Mucosa of descending colon (tissue), 3 donors: ENCODE data around the gene PTCD2. TPM values are rescaled to one million over a fixed set of nuclear protein-coding genes. Genes with fewer than 3 reads are reported as not detected.
A peak's percentile ranks its signal among the peaks of the same experiment; 100 is the strongest.

Experiments
- ATAC-seq: fragments of 200-7000 bp; cut with Tn5 transposase; one replicate; pipeline ENCODE4 v1.9.1; 2020; ENCODE audit warnings: mild to moderate bottlenecking, moderate library complexity
- DNase-seq, 3 donors: peaks; one replicate each; pipeline ENCODE4 v3.0.0-alpha.2; 2020
- H3K36me3 ChIP-seq: fragments of 200-600 bp; one replicate; pipeline ENCODE4 v1.8.0; 2021; ENCODE audit warnings: low read depth, mild to moderate bottlenecking
- H3K4me1 ChIP-seq: fragments of 200-600 bp; one replicate; pipeline ENCODE4 v1.8.0; 2021; ENCODE audit warnings: low read depth, mild to moderate bottlenecking
- H3K4me3 ChIP-seq: fragments of 200-600 bp; one replicate; pipeline ENCODE4 v1.8.0; 2021; ENCODE audit warnings: mild to moderate bottlenecking
- H3K9me3 ChIP-seq: fragments of 200-600 bp; one replicate; pipeline ENCODE4 v1.8.0; 2021; ENCODE audit warnings: mild to moderate bottlenecking
- intact Hi-C, 2 donors: fragments of 100-400 bp; cut with DNase I in 1 of 2; cut with micrococcal nuclease in 1 of 2; formaldehyde crosslinking; loops; one replicate each; pipeline versions ENCODE4 v1.11.0 to v1.11.1; 2022; cut with DNase I, micrococcal nuclease
- total RNA-seq, 3 donors: library from RNA; stranded (reverse); fragmentation: NEBNext Ultra II Directional in 2 of 3; extraction: Animal tissue kit (Norgen Biotek cat#: 25700) in 2 of 3; gene quantifications; one replicate each; pipeline versions ENCODE4 v1.2.1 to v1.2.4, GENCODE V29; 2021 to 2023
- TF ChIP-seq, protein P1 (sequence below): fragments of 200-600 bp; IDR thresholded peaks from one replicate; pipeline ENCODE4 v1.8.0; 2022; ENCODE audit warnings: antibody characterized with exemption, mild to moderate bottlenecking
- donor health status: DM: no; HTN: no; CAD: no; lungs with moderate emphysema.
- donor health status: DM: no; HTN: no; CAD: no.
- donor health status: DM: no; HTN: yes; CAD: no.

The PTCD2 gene
- total RNA-seq, 3 donors from 2014 or later = 4.7 to 6.3 (median 5.2) TPM

DNA sequence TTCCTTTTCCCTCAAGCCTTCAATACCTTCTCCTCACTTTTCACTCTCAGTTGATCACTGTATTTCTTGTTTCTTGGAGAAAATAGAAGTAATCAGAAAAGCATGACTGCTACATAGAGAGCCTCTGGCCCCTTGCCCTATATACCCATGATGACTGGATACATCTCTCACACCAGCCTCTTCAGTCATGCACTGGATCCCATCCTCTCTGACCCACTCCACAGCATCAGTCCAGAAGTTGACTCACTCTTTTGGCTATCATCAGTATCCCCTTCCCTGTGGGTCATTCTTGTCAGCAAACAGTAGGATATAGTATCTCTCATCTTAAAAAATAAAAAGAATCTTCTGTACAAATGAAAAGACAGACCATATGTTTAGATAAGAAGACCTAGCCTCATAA is 32.9 kb downstream of the PTCD2 start:
- H3K36me3 ChIP-seq = no peaks in the 10 kb centered on the region
- no peak for ATAC-seq

GRCh38 chr5:72355706-72356299 is 35.6 kb downstream of the PTCD2 start:
- TF ChIP-seq, protein P1, sequence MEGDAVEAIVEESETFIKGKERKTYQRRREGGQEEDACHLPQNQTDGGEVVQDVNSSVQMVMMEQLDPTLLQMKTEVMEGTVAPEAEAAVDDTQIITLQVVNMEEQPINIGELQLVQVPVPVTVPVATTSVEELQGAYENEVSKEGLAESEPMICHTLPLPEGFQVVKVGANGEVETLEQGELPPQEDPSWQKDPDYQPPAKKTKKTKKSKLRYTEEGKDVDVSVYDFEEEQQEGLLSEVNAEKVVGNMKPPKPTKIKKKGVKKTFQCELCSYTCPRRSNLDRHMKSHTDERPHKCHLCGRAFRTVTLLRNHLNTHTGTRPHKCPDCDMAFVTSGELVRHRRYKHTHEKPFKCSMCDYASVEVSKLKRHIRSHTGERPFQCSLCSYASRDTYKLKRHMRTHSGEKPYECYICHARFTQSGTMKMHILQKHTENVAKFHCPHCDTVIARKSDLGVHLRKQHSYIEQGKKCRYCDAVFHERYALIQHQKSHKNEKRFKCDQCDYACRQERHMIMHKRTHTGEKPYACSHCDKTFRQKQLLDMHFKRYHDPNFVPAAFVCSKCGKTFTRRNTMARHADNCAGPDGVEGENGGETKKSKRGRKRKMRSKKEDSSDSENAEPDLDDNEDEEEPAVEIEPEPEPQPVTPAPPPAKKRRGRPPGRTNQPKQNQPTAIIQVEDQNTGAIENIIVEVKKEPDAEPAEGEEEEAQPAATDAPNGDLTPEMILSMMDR = no peak
- Histone ChIP-seq H3K4me3 (no peak overlapping the region), H3K36me3 (no peaks in the 10 kb centered on the region), H3K9me3 (no peaks in the 10 kb centered on the region), H3K4me1 (no peaks in the 10 kb centered on the region)
- intact Hi-C loops = no loop called here
- peak; percentile 58 for ATAC-seq
- peak in 1 of 3 donors; percentile 19 for DNase-seq

More for the DNA sequence above, 32.9 kb downstream of the PTCD2 start:
- no peak overlapping the region for H3K4me3 ChIP-seq
- no peaks in the 10 kb centered on the region for H3K9me3 ChIP-seq
- H3K4me1 ChIP-seq = no peaks in the 10 kb centered on the region
- no peak for DNase-seq
- intact Hi-C loops = no loop called here
- TF ChIP-seq, protein P1 = no peak

DNA sequence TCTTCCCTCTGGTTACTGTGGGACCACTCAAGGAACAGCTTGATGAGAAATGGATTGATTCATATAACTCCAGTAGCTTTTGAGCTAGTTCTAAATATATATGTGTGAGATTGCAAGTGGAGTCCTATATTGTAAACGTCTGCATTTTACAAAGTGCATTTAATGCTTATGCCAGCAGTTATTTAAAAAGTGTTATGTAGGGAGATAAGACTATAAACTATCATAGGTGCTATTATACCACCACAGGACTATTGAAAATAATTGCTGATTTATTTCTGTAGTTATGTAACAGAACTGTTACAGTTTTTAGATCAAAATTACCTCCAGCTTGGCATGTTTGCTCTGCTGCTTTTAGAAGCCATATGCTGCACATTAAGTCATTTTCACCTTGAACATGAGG is 36.2 kb downstream of the PTCD2 start:
- no peak for ATAC-seq
- H3K4me1 ChIP-seq = no peaks in the 10 kb centered on the region
- H3K9me3 ChIP-seq = no peaks in the 10 kb centered on the region
- H3K4me3 ChIP-seq = no peak overlapping the region
- intact Hi-C loops = no loop called here
- DNase-seq = no peak
- TF ChIP-seq, protein P1 = no peak
- no peaks in the 10 kb centered on the region for H3K36me3 ChIP-seq

GRCh38 chr5:72358925-72359324 is 38.8 kb downstream of the PTCD2 start:
- H3K36me3 ChIP-seq = no peaks in the 10 kb centered on the region
- no peak overlapping the region for H3K4me3 ChIP-seq
- TF ChIP-seq, protein P1 = no peak
- no peaks in the 10 kb centered on the region for H3K4me1 ChIP-seq
- no peaks in the 10 kb centered on the region for H3K9me3 ChIP-seq
- ATAC-seq (no peak), DNase-seq (no peak)
- intact Hi-C loops = no loop called here

DNA sequence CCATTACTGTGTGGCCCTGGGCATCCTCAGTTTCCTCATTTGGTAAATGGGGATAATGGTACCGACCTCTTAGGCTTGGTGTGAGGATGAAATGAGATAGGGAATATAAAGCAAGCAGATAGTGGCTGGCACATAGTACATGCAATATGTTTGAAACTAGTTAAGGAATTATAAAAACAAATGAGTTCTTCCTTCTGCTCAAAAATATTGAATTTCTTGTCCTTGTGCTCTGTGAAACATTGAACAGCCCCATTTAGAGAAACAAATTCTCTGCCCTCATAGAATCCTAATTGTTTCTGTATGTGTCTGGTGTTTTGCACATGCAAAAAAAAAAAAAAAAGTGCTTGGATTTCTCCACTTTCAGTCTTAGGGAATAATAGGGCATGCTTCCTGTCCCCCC is 39.7 kb downstream of the PTCD2 start:
- ATAC-seq (no peak), DNase-seq (no peak)
- no peak overlapping the region for H3K4me3 ChIP-seq
- H3K4me1 ChIP-seq = no peaks in the 10 kb centered on the region
- TF ChIP-seq, protein P1 = no peak
- H3K36me3 ChIP-seq = no peaks in the 10 kb centered on the region
- intact Hi-C loops = no loop called here
- no peaks in the 10 kb centered on the region for H3K9me3 ChIP-seq
